ENCODE measurements around the gene DISP3. TPM values are rescaled to one million over a fixed set of nuclear protein-coding genes. Genes with fewer than 3 reads are reported as not detected.

The DISP3 gene
- total RNA-seq, 2 experiments from 2014 or later, result 0.63 to 0.65 TPM

GRCh38 chr1:11507309-11507708 lies 28.4 kb downstream of the DISP3 start:
- Mint-ChIP-seq H3K36me3 (ENCODE audit: low read depth) (peaks cover 8% of the 10 kb centered on the region), H3K27me3 (peaks cover 1% of the 10 kb centered on the region), H3K27ac (no peak overlapping the region), H3K4me1 (ENCODE audit: low read depth) (no peaks in the 10 kb centered on the region), H3K4me3 (no peak overlapping the region), H3K9me3 (peaks cover 25% of the 10 kb centered on the region)
- no peak for DNase-seq
- ChIA-PET CTCF (interaction anchor here (1.5 kb wide), 1 partner anchor 29 kb away, joined by 3 read pairs; no protein-coding TSS in a partner anchor), POLR2A (no interaction called here)
- no peak for TF ChIP-seq CTCF (IDR thresholded peaks at IDR 0.05)
- ATAC-seq, result no peak
- intact Hi-C loops (cut with micrococcal nuclease), result no loop called here

GRCh38 chr1:11513681-11514080 lies 34.7 kb downstream of the DISP3 start:
- Mint-ChIP-seq H3K9me3 (peaks cover 6% of the 10 kb centered on the region), H3K4me3 (no peak overlapping the region), H3K36me3 (ENCODE audit: low read depth) (no peaks in the 10 kb centered on the region), H3K27me3 (peaks cover 2% of the 10 kb centered on the region), H3K27ac (no peak overlapping the region), H3K4me1 (ENCODE audit: low read depth) (no peaks in the 10 kb centered on the region)
- DNase-seq (no peak), ATAC-seq (no peak)
- ChIA-PET CTCF (interaction anchor here (0.6 kb wide), 1 partner anchor 24 kb away, joined by 3 read pairs; no protein-coding TSS in a partner anchor), POLR2A (no interaction called here)
- no peak for TF ChIP-seq CTCF (IDR thresholded peaks at IDR 0.05)
- intact Hi-C loops (cut with micrococcal nuclease), result no loop called here

- POLR2A ChIA-PET, result no interaction called here
- DNase-seq (no peak), ATAC-seq (no peak)
These were observed 35.4 kb downstream of the DISP3 start for GRCh38 chr1:11514366-11514765.

GRCh38 chr1:11515368-11516300 lies 36.7 kb downstream of the DISP3 start:
- TF ChIP-seq CTCF (IDR thresholded peaks at IDR 0.05), result no peak
- intact Hi-C loops (cut with micrococcal nuclease), result no loop called here
- DNase-seq, result no peak
- CTCF ChIA-PET, result no interaction called here
- peaks cover 2% of the 10 kb centered on the region for H3K27me3 Mint-ChIP-seq
- no peak overlapping the region for H3K4me3 Mint-ChIP-seq
- ATAC-seq, result no peak
- H3K9me3 Mint-ChIP-seq, result peaks cover 6% of the 10 kb centered on the region
- no peaks in the 10 kb centered on the region for H3K4me1 Mint-ChIP-seq (ENCODE audit: low read depth)
- H3K27ac Mint-ChIP-seq, result no peak overlapping the region
- H3K36me3 Mint-ChIP-seq (ENCODE audit: low read depth), result no peaks in the 10 kb centered on the region
- POLR2A ChIA-PET, result no interaction called here

More at GRCh38 chr1:11514366-11514765, 35.4 kb downstream of the DISP3 start:
- no peak for TF ChIP-seq CTCF (IDR thresholded peaks at IDR 0.05)
- intact Hi-C loops (cut with micrococcal nuclease), result no loop called here
- no peaks in the 10 kb centered on the region for H3K36me3 Mint-ChIP-seq (ENCODE audit: low read depth)
- no peak overlapping the region for H3K4me3 Mint-ChIP-seq
- H3K27ac Mint-ChIP-seq, result no peak overlapping the region
- peaks cover 6% of the 10 kb centered on the region for H3K9me3 Mint-ChIP-seq
- CTCF ChIA-PET, result interaction anchor here (0.6 kb wide), 1 partner anchor 25 kb away, joined by 3 read pairs; no protein-coding TSS in a partner anchor
- peaks cover 2% of the 10 kb centered on the region for H3K27me3 Mint-ChIP-seq
- no peaks in the 10 kb centered on the region for H3K4me1 Mint-ChIP-seq (ENCODE audit: low read depth)

- no peak overlapping the region for H3K4me3 Mint-ChIP-seq
- H3K4me1 Mint-ChIP-seq (ENCODE audit: low read depth), result no peaks in the 10 kb centered on the region
- ATAC-seq (no peak), DNase-seq (no peak)
- ChIA-PET POLR2A (no interaction called here), CTCF (no interaction called here)
- no peaks in the 10 kb centered on the region for H3K36me3 Mint-ChIP-seq (ENCODE audit: low read depth)
- intact Hi-C loops (cut with micrococcal nuclease), result no loop called here
- H3K27me3 Mint-ChIP-seq, result peaks cover 2% of the 10 kb centered on the region
- no peak for TF ChIP-seq CTCF (IDR thresholded peaks at IDR 0.05)
- no peak overlapping the region for H3K27ac Mint-ChIP-seq
- peaks cover 6% of the 10 kb centered on the region for H3K9me3 Mint-ChIP-seq
These were observed 38.1 kb downstream of the DISP3 start for GRCh38 chr1:11516961-11517635.
